Adipocyte (in vitro differentiated cells): ENCODE results near the gene CST7.
"Not testable (repeated sequence)": the region's sequence is repeated elsewhere in the genome, so short reads cannot be mapped to it uniquely, and the experiment has no call there.

ENCODE experiments used
- DNase-seq: peaks from one replicate; pipeline ENCODE4 v3.0.0-alpha.2; 2015; ENCODE audit warnings: low read depth
- H3K27me3 ChIP-seq: replicated peaks from 2 replicates; pipeline ENCODE4 v1.7.0; 2013; ENCODE audit warnings: mild to moderate bottlenecking, low read length, moderate library complexity; ENCODE audit not compliant: control insufficient read depth, insufficient read depth
- H3K36me3 ChIP-seq: 2 replicates; pipeline ENCODE4 v1.7.0; 2013; ENCODE audit warnings: low read length, mild to moderate bottlenecking, moderate library complexity; ENCODE audit not compliant: control insufficient read depth, insufficient read depth, severe bottlenecking
- H3K4me1 ChIP-seq: 2 replicates; pipeline ENCODE4 v1.7.0; 2013; ENCODE audit warnings: mild to moderate bottlenecking, low read length, moderate library complexity; ENCODE audit not compliant: control insufficient read depth, insufficient read depth
- H3K4me3 ChIP-seq: 2 replicates; pipeline ENCODE4 v1.7.0; 2013; ENCODE audit warnings: mild to moderate bottlenecking, low read length, moderate library complexity
- H3K9ac ChIP-seq: 2 replicates; pipeline ENCODE4 v1.7.0; 2013; ENCODE audit warnings: mild to moderate bottlenecking, low read length, moderate library complexity
- H3K9me3 ChIP-seq: 2 replicates; pipeline ENCODE4 v1.7.0; 2013; ENCODE audit warnings: mild to moderate bottlenecking, low read length, moderate library complexity; ENCODE audit not compliant: control insufficient read depth

Gene CST7

GRCh38 chr20:24939036-24939435 lies 10.0 kb upstream of the CST7 start:
- H3K27me3 ChIP-seq: peaks cover 3% of the 10 kb centered on the region
- no peaks in the 10 kb centered on the region for H3K36me3 ChIP-seq
- H3K9ac ChIP-seq: no peak overlapping the region
- no peak overlapping the region for H3K4me3 ChIP-seq
- DNase-seq: no peak
- H3K9me3 ChIP-seq: peaks cover 28% of the 10 kb centered on the region
- H3K4me1 ChIP-seq: no peaks in the 10 kb centered on the region

- H3K27me3 ChIP-seq: peaks cover 3% of the 10 kb centered on the region
- no peak overlapping the region for H3K9ac ChIP-seq
- DNase-seq: no peak
- peaks cover 28% of the 10 kb centered on the region for H3K9me3 ChIP-seq
- H3K4me1 ChIP-seq: no peaks in the 10 kb centered on the region
- H3K36me3 ChIP-seq: no peaks in the 10 kb centered on the region
- no peak overlapping the region for H3K4me3 ChIP-seq
Measured at GRCh38 chr20:24942679-24943078, 6.4 kb upstream of the CST7 start.

GRCh38 chr20:24943196-24943595 lies 5.9 kb upstream of the CST7 start:
- Histone ChIP-seq H3K9ac (no peak overlapping the region), H3K4me3 (no peak overlapping the region), H3K9me3 (peaks cover 28% of the 10 kb centered on the region), H3K27me3 (peaks cover 3% of the 10 kb centered on the region), H3K4me1 (no peaks in the 10 kb centered on the region), H3K36me3 (no peaks in the 10 kb centered on the region)
- DNase-seq: no peak

- H3K36me3 ChIP-seq: no peaks in the 10 kb centered on the region
- H3K27me3 ChIP-seq: peaks cover 3% of the 10 kb centered on the region
- no peak overlapping the region for H3K4me3 ChIP-seq
- H3K9me3 ChIP-seq: peaks cover 28% of the 10 kb centered on the region
- H3K9ac ChIP-seq: no peak overlapping the region
- H3K4me1 ChIP-seq: no peaks in the 10 kb centered on the region
- no peak for DNase-seq
Measured at GRCh38 chr20:24943731-24944130, 5.3 kb upstream of the CST7 start.

- H3K4me1 ChIP-seq, H3K4me3 ChIP-seq, DNase-seq, H3K9ac ChIP-seq, H3K27me3 ChIP-seq, H3K36me3 ChIP-seq: not testable (repeated sequence)
- peaks cover 16% of the 10 kb centered on the region for H3K9me3 ChIP-seq
Measured at GRCh38 chr20:24946376-24946775, 2.7 kb upstream of the CST7 start.

GRCh38 chr20:24948396-24948938 lies 602 bp upstream of the CST7 start:
- H3K9me3 ChIP-seq, H3K27me3 ChIP-seq, H3K4me3 ChIP-seq, DNase-seq, H3K4me1 ChIP-seq, H3K36me3 ChIP-seq, H3K9ac ChIP-seq: not testable (repeated sequence)

GRCh38 chr20:24949756-24950127 lies 673 bp downstream of the CST7 start:
- no peak for DNase-seq
- Histone ChIP-seq H3K4me1 (no peaks in the 10 kb centered on the region), H3K9me3 (peaks cover 6% of the 10 kb centered on the region), H3K27me3 (no peaks in the 10 kb centered on the region), H3K4me3 (no peak overlapping the region), H3K36me3 (peaks cover 13% of the 10 kb centered on the region), H3K9ac (no peak overlapping the region)

GRCh38 chr20:24950128-24950835 lies 1.2 kb downstream of the CST7 start:
- Histone ChIP-seq H3K27me3 (no peaks in the 10 kb centered on the region), H3K36me3 (peaks cover 13% of the 10 kb centered on the region), H3K4me3 (no peak overlapping the region), H3K9me3 (peaks cover 2% of the 10 kb centered on the region), H3K9ac (no peak overlapping the region), H3K4me1 (no peaks in the 10 kb centered on the region)
- no peak for DNase-seq

- Histone ChIP-seq H3K4me1 (no peaks in the 10 kb centered on the region), H3K9ac (no peak overlapping the region), H3K36me3 (peaks cover 18% of the 10 kb centered on the region), H3K27me3 (no peaks in the 10 kb centered on the region), H3K4me3 (no peak overlapping the region), H3K9me3 (peaks cover 2% of the 10 kb centered on the region)
- DNase-seq: no peak
Measured at GRCh38 chr20:24950836-24951525, 1.9 kb downstream of the CST7 start.

GRCh38 chr20:24951536-24952083 lies 2.5 kb downstream of the CST7 start:
- peaks cover 24% of the 10 kb centered on the region for H3K36me3 ChIP-seq
- no peaks in the 10 kb centered on the region for H3K4me1 ChIP-seq
- DNase-seq: no peak
- H3K27me3 ChIP-seq: no peaks in the 10 kb centered on the region
- H3K9me3 ChIP-seq: no peaks in the 10 kb centered on the region
- no peak overlapping the region for H3K9ac ChIP-seq
- no peak overlapping the region for H3K4me3 ChIP-seq

- peaks cover 31% of the 10 kb centered on the region for H3K36me3 ChIP-seq
- H3K9me3 ChIP-seq: no peaks in the 10 kb centered on the region
- no peak for DNase-seq
Measured at GRCh38 chr20:24952376-24953208, 3.5 kb downstream of the CST7 start.

More at GRCh38 chr20:24952376-24953208, 3.5 kb downstream of the CST7 start:
- no peak overlapping the region for H3K9ac ChIP-seq
- peaks cover 4% of the 10 kb centered on the region for H3K4me1 ChIP-seq
- no peak overlapping the region for H3K4me3 ChIP-seq
- H3K27me3 ChIP-seq: no peaks in the 10 kb centered on the region
